Stomach (tissue), 9 donors: ENCODE data around the gene CEP152. TPM values are rescaled to one million over a fixed set of nuclear protein-coding genes. Genes with fewer than 3 reads are reported as not detected.

Experiments used
- DNase-seq, 2 donors: peaks; one replicate each; pipeline versions ENCODE4 v3.0.0 to v3.0.0-alpha.2; 2013 to 2019
- H3K27ac ChIP-seq, 5 donors: fragments of 200-600 bp in 4 of 5; sonication (generic) in 4 of 5; one replicate each; pipeline ENCODE4 v1.5.1; 2013 to 2019; ENCODE audit warnings: mild to moderate bottlenecking in 1 of 5, moderate library complexity in 1 of 5
- H3K27me3 ChIP-seq, 3 donors: fragments of 200-600 bp; sonication (generic); one replicate each; pipeline ENCODE4 v1.5.1; 2017 to 2019; ENCODE audit warnings: mixed run types in 1 of 3
- H3K36me3 ChIP-seq, 4 donors: fragments of 200-600 bp; sonication (generic); 1 replicate in 3 of 4; 2 replicates in 1 of 4; pipeline ENCODE4 v1.5.1; 2016 to 2019
- H3K4me1 ChIP-seq, 4 donors: fragments of 200-600 bp; sonication (generic); one replicate each; pipeline ENCODE4 v1.5.1; 2016 to 2019
- H3K4me3 ChIP-seq, 4 donors: fragments of 200-600 bp; sonication (generic) in 3 of 4; one replicate each; pipeline ENCODE4 v1.5.1; 2016 to 2019; ENCODE audit warnings: mild to moderate bottlenecking in 1 of 4
- H3K9me3 ChIP-seq, 4 donors: fragments of 200-600 bp; sonication (generic); one replicate each; pipeline ENCODE4 v1.5.1; 2016 to 2019
- EP300 ChIP-seq: sonication (generic); formaldehyde crosslinking; IDR thresholded peaks from one replicate; pipeline ENCODE4 v1.6.1; 2017; ENCODE audit warnings: antibody characterized with exemption
- POLR2A ChIP-seq, 4 donors: fragments of 450-650 bp; IDR thresholded peaks; one replicate each; pipeline ENCODE4 v1.6.1; 2016; ENCODE audit warnings: antibody characterized with exemption in 4 of 4, control low read depth in 2 of 4, mild to moderate bottlenecking in 1 of 4, moderate library complexity in 1 of 4
- POLR2AphosphoS5 ChIP-seq, 3 donors: sonication (generic); formaldehyde crosslinking; IDR thresholded peaks; one replicate each; pipeline ENCODE4 v1.6.1; 2016; ENCODE audit warnings: antibody characterized with exemption in 3 of 3
- WGBS, 5 donors: extraction: QIAGEN DNeasy Blood & Tissue Kit in 3 of 5; methylation state at CpG; one replicate each; pipeline versions ENCODE4 v1.1.5 to v1.1.7; 2013 to 2018; 5-methylcytosine and 5-hydroxymethylcytosine counted together
- intact Hi-C: fragments of 100-400 bp; cut with DNase I; formaldehyde crosslinking; loops from one replicate; pipeline ENCODE4 v1.15.1; 2023; ENCODE audit warnings: low total_unique reads
- polyA plus RNA-seq, 3 donors: library from polyadenylated mRNA; stranded (reverse); fragments of 200-250 nt; gene quantifications; one replicate each; pipeline ENCODE4 v1.2.3, GENCODE V29; 2013
- total RNA-seq, 5 donors: library from RNA; depleted of rRNA; stranded (reverse); fragments of >200 nt; gene quantifications; one replicate each; pipeline versions ENCODE4 v1.1.0 to v1.2.3, GENCODE V29; 2014 to 2016
- TF ChIP-seq, protein P1 (sequence below), 7 experiments: fragments of 450-650 bp in 4 of 7; fragments of 200-600 bp in 3 of 7; sonication (generic) in 3 of 7; IDR thresholded peaks; one replicate each; pipeline ENCODE4 v1.5.1; 2016 to 2019; ENCODE audit warnings: antibody characterized with exemption in 7 of 7, control low read depth in 2 of 7, mild to moderate bottlenecking in 1 of 7
- donor health status: healthy with polysubstance abuse.
- donor health status: Bipolar disorder and iron deficiency.
- donor health status: healthy.

CEP152 gene
- total and polyA plus RNA-seq, 8 donors, result 0.61 to 36.2 (median 10.0) TPM

DNA sequence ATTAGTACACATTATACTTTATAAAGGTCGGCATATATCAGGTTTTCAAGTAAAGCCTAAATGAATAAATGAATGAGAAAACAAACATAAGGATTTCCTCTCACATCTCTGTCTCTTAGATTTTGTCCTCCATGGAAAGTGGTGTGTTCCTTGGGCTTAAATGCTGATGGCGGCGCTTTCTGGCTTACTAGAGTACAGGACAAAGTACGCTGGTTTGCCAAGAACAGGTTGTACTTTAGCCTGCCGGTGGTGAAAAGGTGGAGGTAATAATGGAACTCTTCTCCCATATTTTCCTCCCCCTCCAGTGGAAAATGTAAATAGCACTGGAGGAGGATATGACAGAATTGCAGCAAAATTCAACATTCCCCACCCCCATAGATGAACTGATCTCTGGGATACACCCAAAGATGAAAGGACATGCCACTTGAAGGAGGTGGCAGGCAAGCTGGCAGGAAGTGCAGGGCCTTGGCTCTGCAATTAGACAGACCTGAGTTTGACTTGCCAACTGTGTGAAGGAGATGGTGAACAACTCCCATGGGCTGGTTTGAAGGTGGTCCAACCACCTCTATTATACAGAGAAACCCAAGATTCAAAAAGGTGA is 29.3 kb downstream of the CEP152 start:
- WGBS, 5 donors, result 89 to 98% (median 96%) methylated on average over 5 of the region's 5 CpGs
- no peak for DNase-seq
- intact Hi-C loops, result no loop called here

DNA sequence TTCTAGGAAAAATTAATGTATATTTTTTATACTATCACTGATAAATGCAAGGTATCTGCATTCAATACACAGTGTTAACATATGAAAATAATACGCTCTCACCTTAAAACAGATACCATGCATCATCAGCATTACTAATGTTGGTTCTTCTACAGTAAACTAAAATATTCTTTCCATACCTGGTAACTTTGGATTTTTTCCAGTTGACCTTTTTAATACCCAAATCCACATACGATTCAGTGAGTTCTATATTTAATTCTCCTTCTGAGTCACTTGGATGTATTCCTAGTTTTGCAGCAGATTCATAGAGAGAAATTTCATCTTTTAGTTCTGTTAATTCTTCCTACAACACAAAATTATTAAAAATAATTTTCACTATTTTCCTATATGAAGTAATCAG is 29.9 kb downstream of the CEP152 start:
- Histone ChIP-seq H3K4me3 (no peak overlapping the region), H3K9me3 (no peaks in the 10 kb centered on the region), H3K27ac (no peak overlapping the region), H3K36me3 (peaks cover 3 to 36% (median 26%) of the 10 kb centered on the region in 4 donors), H3K27me3 (no peaks in the 10 kb centered on the region), H3K4me1 (no peaks in the 10 kb centered on the region)
- no peak for DNase-seq
- intact Hi-C loops, result no loop called here
- 75 to 87% (median 81%) methylated on average over 2 of the region's 2 CpGs for WGBS, 5 donors
- TF ChIP-seq, protein P1, sequence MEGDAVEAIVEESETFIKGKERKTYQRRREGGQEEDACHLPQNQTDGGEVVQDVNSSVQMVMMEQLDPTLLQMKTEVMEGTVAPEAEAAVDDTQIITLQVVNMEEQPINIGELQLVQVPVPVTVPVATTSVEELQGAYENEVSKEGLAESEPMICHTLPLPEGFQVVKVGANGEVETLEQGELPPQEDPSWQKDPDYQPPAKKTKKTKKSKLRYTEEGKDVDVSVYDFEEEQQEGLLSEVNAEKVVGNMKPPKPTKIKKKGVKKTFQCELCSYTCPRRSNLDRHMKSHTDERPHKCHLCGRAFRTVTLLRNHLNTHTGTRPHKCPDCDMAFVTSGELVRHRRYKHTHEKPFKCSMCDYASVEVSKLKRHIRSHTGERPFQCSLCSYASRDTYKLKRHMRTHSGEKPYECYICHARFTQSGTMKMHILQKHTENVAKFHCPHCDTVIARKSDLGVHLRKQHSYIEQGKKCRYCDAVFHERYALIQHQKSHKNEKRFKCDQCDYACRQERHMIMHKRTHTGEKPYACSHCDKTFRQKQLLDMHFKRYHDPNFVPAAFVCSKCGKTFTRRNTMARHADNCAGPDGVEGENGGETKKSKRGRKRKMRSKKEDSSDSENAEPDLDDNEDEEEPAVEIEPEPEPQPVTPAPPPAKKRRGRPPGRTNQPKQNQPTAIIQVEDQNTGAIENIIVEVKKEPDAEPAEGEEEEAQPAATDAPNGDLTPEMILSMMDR (IDR thresholded peaks at IDR 0.05), result no peak
- TF ChIP-seq POLR2A (IDR thresholded peaks at IDR 0.05) (no peak), EP300 (no peak), POLR2AphosphoS5 (IDR thresholded peaks at IDR 0.05) (no peak)

More for the DNA sequence above, 29.3 kb downstream of the CEP152 start:
- TF ChIP-seq EP300 (no peak), POLR2AphosphoS5 (IDR thresholded peaks at IDR 0.05) (no peak), POLR2A (IDR thresholded peaks at IDR 0.05) (no peak)
- TF ChIP-seq, protein P1 (IDR thresholded peaks at IDR 0.05), result no peak
- H3K9me3 ChIP-seq, result no peaks in the 10 kb centered on the region
- H3K27me3 ChIP-seq, result no peaks in the 10 kb centered on the region
- no peak overlapping the region for H3K27ac ChIP-seq
- H3K36me3 ChIP-seq, result peaks cover 3 to 36% (median 26%) of the 10 kb centered on the region in 4 donors
- no peaks in the 10 kb centered on the region for H3K4me1 ChIP-seq
- H3K4me3 ChIP-seq, result no peak overlapping the region

DNA sequence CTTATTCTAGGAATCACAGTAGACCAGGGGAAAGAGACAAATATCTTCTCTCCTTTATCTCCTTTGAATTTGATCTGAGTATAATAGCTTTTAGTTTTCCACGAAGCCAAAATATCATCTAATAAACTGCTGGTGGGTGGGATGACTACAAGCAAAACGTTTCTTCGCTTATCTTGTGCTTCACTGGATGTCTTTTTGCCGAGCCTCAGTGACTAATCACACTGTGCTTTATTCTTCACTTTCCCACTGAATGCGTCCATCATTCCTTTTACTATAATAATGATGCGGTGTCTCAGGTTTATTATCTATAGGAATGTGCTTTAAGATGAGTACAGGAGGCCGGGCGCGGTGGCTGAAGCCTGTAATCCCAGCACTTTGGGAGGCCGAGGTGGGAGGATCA is 32.5 kb downstream of the CEP152 start:
- intact Hi-C loops, result no loop called here
- Histone ChIP-seq H3K4me1 (no peaks in the 10 kb centered on the region), H3K27ac (no peak overlapping the region), H3K4me3 (no peak overlapping the region), H3K27me3 (no peaks in the 10 kb centered on the region), H3K9me3 (no peaks in the 10 kb centered on the region), H3K36me3 (peaks cover 3 to 34% (median 26%) of the 10 kb centered on the region in 4 donors)
- 85 to 91% (median 87%) methylated on average over 10 of the region's 10 CpGs for WGBS, 5 donors
- TF ChIP-seq POLR2A (IDR thresholded peaks at IDR 0.05), result no peak
- no peak for TF ChIP-seq EP300
- TF ChIP-seq POLR2AphosphoS5 (IDR thresholded peaks at IDR 0.05), result no peak
- TF ChIP-seq, protein P1 (IDR thresholded peaks at IDR 0.05), result no peak
- no peak for DNase-seq

DNA sequence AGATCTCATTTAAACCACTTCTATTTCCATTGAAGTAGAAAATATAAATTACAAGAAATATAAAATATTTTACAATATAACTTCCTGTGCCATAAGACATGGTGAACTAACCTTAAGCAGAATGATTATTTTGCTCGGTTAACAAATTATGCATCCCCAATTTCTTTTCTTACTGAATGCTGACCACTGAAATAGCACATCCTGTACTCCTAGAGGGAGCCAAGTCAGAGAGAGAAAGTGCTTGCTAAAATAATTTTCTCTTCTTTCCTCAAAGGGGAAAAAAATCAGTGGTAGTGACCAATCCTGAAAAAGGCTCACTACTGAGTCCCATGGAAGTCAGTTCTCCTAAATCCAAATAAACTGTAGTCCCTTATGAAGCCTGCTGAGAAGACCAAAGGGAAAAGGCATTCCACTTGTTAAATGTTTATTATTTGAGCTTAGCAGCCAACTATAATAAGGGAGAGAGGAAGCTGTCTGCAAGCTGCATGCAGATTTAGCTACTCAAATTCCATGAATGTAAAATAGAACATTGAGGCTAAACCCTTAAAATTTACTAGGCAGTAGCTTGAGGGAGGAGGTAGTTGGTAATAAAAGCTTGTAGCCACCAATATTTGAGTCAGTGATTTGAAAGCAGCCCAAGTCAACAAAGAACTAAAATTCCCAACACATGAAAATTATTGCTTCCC is 33.1 kb downstream of the CEP152 start:
- 66 to 90% (median 89%) methylated on average over 1 of the region's 1 CpG for WGBS, 5 donors
- H3K27ac ChIP-seq, result no peak overlapping the region
- no peak for DNase-seq
- no peak overlapping the region for H3K4me3 ChIP-seq
- H3K9me3 ChIP-seq, result no peaks in the 10 kb centered on the region
- H3K27me3 ChIP-seq, result no peaks in the 10 kb centered on the region
- no peak for TF ChIP-seq EP300
- TF ChIP-seq POLR2A (IDR thresholded peaks at IDR 0.05), result no peak
- H3K4me1 ChIP-seq, result no peaks in the 10 kb centered on the region
- peaks cover 0 to 31% (median 25%) of the 10 kb centered on the region in 4 donors for H3K36me3 ChIP-seq
- intact Hi-C loops, result no loop called here

DNA sequence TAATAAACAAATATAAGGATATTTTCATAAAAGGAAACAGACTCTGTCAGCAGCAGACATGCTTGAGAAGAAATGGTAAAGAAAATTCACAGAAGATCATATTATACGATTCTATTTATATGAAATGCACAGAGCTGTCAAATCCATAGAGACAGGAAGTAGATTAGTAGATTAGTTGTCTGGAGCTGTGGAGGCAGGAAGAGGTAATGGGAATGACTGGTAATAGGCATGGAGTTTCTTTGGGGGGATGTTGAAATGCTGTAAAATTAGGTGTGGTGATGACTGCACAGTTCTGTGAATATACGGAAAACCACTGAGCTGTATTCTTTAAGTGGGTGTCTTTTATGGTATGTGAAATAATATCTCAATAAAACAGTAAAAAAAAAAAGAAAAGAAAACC is 35.3 kb downstream of the CEP152 start:
- Histone ChIP-seq H3K9me3 (no peaks in the 10 kb centered on the region), H3K36me3 (peaks cover 0 to 17% (median 9%) of the 10 kb centered on the region in 4 donors), H3K27me3 (no peaks in the 10 kb centered on the region), H3K27ac (no peak overlapping the region), H3K4me3 (no peak overlapping the region), H3K4me1 (no peaks in the 10 kb centered on the region)
- intact Hi-C loops, result no loop called here
- whole genome bisulfite sequencing, 5 donors, result 88 to 97% (median 92%) methylated on average over 2 of the region's 2 CpGs
- no peak for DNase-seq
- no peak for TF ChIP-seq POLR2AphosphoS5 (IDR thresholded peaks at IDR 0.05)
